Natural killer cell (primary cell): ENCODE measurements around the gene DMRTA2. TPM values are rescaled to one million over a fixed set of nuclear protein-coding genes. Genes with fewer than 3 reads are reported as not detected.

Experiments used
- ATAC-seq, 3 donors: fragments of 150-1000 bp in 2 of 3; fragments of 200-7000 bp in 1 of 3; cut with Tn5 transposase; 1 replicate in 1 of 3; 2 replicates in 2 of 3; pipeline ENCODE4 v1.10.0; 2021; ENCODE audit warnings: mild to moderate bottlenecking in 2 of 3, moderate library complexity in 2 of 3
- DNase-seq, 2 donors: peaks; one replicate each; pipeline versions ENCODE4 v3.0.0 to v3.0.0-alpha.2; 2013 to 2021; ENCODE audit warnings: mixed read lengths in 1 of 2
- H3K27ac ChIP-seq: one replicate; pipeline ENCODE4 v1.5.1; 2013; ENCODE audit warnings: mild to moderate bottlenecking, low read length
- H3K27me3 ChIP-seq: one replicate; pipeline ENCODE4 v1.6.1; 2013; ENCODE audit warnings: low read length; ENCODE audit not compliant: control insufficient read depth, insufficient read depth
- H3K36me3 ChIP-seq: one replicate; pipeline ENCODE4 v1.6.1; 2013; ENCODE audit warnings: low read length; ENCODE audit not compliant: control insufficient read depth, insufficient read depth
- H3K4me1 ChIP-seq: one replicate; pipeline ENCODE4 v1.6.1; 2013; ENCODE audit warnings: low read length; ENCODE audit not compliant: control insufficient read depth, insufficient read depth
- H3K4me3 ChIP-seq: one replicate; pipeline ENCODE4 v1.5.1; 2013; ENCODE audit warnings: low read length
- H3K9me3 ChIP-seq: one replicate; pipeline ENCODE4 v1.6.1; 2013; ENCODE audit warnings: low read length; ENCODE audit not compliant: control insufficient read depth, insufficient read depth
- H3K27ac Mint-ChIP-seq, 2 donors: one replicate each; pipeline ENCODE4 v1.8.0; 2022; ENCODE audit warnings: mild to moderate bottlenecking in 2 of 2, mixed read lengths in 2 of 2, moderate library complexity in 1 of 2
- H3K27me3 Mint-ChIP-seq, 2 donors: one replicate each; pipeline ENCODE4 v1.8.0; 2022; ENCODE audit warnings: low read depth in 2 of 2, mixed read lengths in 2 of 2
- H3K36me3 Mint-ChIP-seq: one replicate; pipeline ENCODE4 v1.8.0; 2022; ENCODE audit warnings: mixed read lengths
- H3K4me1 Mint-ChIP-seq, 2 donors: one replicate each; pipeline ENCODE4 v1.8.0; 2022; ENCODE audit warnings: mixed read lengths in 2 of 2
- H3K4me3 Mint-ChIP-seq: one replicate; pipeline ENCODE4 v1.8.0; 2022; ENCODE audit warnings: mild to moderate bottlenecking, moderate library complexity, mixed read lengths
- H3K9me3 Mint-ChIP-seq, 2 donors: one replicate each; pipeline ENCODE4 v1.8.0; 2022; ENCODE audit warnings: mixed read lengths in 2 of 2
- WGBS: methylation state at CpG from one replicate; pipeline ENCODE4 v1.1.7; 2013; ENCODE audit warnings: missing lambda C conversion rate; ENCODE audit not compliant: insufficient coverage; 5-methylcytosine and 5-hydroxymethylcytosine counted together
- intact Hi-C: fragments of 100-400 bp; cut with micrococcal nuclease; formaldehyde crosslinking; loops from one replicate; pipeline ENCODE4 v1.14.2; 2022
- total RNA-seq, 4 donors: library from RNA; stranded (reverse); fragments of 120-200 nt in 1 of 4; gene quantifications; one replicate each; pipeline versions ENCODE4 v1.2.3 to v1.2.4, GENCODE V29; 2013 to 2022
- TF ChIP-seq, protein P1 (sequence below): fragments of 200-600 bp; IDR thresholded peaks from one replicate; pipeline ENCODE4 v1.8.0; 2022; ENCODE audit warnings: antibody characterized with exemption

The DMRTA2 gene
- total RNA-seq, 3 donors from 2014 or later (not counting 1 experiment from before 2014, with no cell fraction given) = not detected

DNA sequence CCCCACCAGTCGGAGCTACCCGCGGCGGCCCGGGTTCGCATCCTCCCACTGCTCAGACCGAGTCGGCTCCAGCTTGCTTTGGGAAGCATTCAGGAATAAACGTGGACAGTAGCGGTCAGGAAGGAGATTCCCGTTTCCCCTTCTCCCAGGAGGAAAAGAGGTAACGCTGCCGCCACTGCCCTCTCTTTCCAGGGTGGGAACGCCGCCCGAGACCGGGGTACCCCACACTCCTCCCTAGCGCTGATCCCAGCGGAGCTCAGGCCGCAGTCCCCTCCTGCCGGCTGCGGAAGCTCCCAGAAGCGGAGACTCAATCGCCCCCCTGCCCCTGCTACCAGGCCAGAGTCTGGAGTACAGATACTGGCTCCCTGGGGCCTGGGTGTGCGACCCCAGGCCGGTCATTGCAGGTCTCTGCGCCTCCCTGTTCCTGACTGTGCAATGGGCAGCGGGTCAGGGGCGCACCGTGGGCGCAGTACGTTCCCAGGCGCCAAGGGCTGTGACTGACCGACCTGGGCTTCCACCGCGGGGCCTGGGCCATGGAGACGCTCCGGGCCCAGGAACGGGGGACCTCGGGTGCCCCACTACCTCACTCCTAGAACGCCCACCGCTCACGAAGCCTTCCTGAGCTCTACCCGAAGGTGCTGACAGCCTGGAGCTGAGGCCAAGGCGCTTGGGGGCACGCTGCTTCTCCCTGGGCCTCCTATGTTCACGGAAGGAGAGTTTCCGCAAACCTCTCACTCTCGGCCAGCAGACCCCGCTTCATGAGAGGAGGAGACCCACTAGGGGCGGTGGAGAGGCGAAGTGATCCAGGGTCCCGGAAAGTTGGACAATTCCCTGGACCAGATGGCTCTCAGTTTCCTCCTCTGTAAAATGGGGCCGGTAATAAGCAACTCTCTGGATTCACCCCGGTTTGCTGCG is 7.8 kb downstream of the DMRTA2 start:
- H3K27ac Mint-ChIP-seq = no peak overlapping the region
- H3K4me1 ChIP-seq = peaks cover 16% of the 10 kb centered on the region
- no peak overlapping the region for H3K4me3 Mint-ChIP-seq
- H3K9me3 ChIP-seq = no peaks in the 10 kb centered on the region
- no peak for ATAC-seq
- H3K4me1 Mint-ChIP-seq = peaks cover 15 to 23% of the 10 kb centered on the region in 2 donors
- no peaks in the 10 kb centered on the region for H3K36me3 ChIP-seq
- DNase-seq = no peak
- no peak overlapping the region for H3K27ac ChIP-seq
- H3K9me3 Mint-ChIP-seq = no peaks in the 10 kb centered on the region
- H3K27me3 ChIP-seq = peaks cover 47% of the 10 kb centered on the region
- WGBS = 9% methylated on average over 56 of the region's 56 CpGs
- peaks cover 66 to 78% of the 10 kb centered on the region in 2 donors for H3K27me3 Mint-ChIP-seq
- no peaks in the 10 kb centered on the region for H3K36me3 Mint-ChIP-seq
- intact Hi-C loops = no loop called here
- H3K4me3 ChIP-seq = no peak overlapping the region
- TF ChIP-seq, protein P1, sequence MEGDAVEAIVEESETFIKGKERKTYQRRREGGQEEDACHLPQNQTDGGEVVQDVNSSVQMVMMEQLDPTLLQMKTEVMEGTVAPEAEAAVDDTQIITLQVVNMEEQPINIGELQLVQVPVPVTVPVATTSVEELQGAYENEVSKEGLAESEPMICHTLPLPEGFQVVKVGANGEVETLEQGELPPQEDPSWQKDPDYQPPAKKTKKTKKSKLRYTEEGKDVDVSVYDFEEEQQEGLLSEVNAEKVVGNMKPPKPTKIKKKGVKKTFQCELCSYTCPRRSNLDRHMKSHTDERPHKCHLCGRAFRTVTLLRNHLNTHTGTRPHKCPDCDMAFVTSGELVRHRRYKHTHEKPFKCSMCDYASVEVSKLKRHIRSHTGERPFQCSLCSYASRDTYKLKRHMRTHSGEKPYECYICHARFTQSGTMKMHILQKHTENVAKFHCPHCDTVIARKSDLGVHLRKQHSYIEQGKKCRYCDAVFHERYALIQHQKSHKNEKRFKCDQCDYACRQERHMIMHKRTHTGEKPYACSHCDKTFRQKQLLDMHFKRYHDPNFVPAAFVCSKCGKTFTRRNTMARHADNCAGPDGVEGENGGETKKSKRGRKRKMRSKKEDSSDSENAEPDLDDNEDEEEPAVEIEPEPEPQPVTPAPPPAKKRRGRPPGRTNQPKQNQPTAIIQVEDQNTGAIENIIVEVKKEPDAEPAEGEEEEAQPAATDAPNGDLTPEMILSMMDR = no peak

DNA sequence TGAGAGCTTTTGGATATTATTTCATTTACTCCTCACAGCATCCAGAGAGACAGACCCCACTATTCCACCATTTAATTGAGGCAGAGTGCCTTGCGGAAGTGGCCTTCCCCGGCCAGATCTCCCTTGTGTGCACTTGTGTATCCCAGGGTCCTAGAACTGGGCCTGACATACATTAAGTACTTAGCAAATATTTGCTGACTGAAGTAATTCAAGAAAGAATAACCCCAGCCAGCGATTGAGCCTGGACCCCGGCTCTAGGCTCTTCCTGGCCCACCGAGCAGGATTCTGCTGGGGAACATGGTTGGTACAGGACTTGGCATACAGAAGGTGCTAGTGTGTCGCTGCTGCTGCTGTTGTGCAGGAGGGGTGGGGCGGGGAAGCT is 8.4 kb downstream of the DMRTA2 start:
- ATAC-seq (no peak), DNase-seq (no peak)
- Mint-ChIP-seq H3K4me1 (peaks cover 9 to 16% of the 10 kb centered on the region in 2 donors), H3K9me3 (no peaks in the 10 kb centered on the region), H3K4me3 (no peak overlapping the region), H3K27ac (no peak overlapping the region), H3K36me3 (no peaks in the 10 kb centered on the region), H3K27me3 (peaks cover 66 to 78% of the 10 kb centered on the region in 2 donors)
- H3K4me1 ChIP-seq = peaks cover 16% of the 10 kb centered on the region
- peaks cover 41% of the 10 kb centered on the region for H3K27me3 ChIP-seq
- 49% methylated on average over 7 of the region's 7 CpGs for WGBS
- intact Hi-C loops = no loop called here
- no peaks in the 10 kb centered on the region for H3K9me3 ChIP-seq
- H3K27ac ChIP-seq = no peak overlapping the region
- TF ChIP-seq, protein P1 = no peak
- H3K4me3 ChIP-seq = no peak overlapping the region
- no peaks in the 10 kb centered on the region for H3K36me3 ChIP-seq

DNA sequence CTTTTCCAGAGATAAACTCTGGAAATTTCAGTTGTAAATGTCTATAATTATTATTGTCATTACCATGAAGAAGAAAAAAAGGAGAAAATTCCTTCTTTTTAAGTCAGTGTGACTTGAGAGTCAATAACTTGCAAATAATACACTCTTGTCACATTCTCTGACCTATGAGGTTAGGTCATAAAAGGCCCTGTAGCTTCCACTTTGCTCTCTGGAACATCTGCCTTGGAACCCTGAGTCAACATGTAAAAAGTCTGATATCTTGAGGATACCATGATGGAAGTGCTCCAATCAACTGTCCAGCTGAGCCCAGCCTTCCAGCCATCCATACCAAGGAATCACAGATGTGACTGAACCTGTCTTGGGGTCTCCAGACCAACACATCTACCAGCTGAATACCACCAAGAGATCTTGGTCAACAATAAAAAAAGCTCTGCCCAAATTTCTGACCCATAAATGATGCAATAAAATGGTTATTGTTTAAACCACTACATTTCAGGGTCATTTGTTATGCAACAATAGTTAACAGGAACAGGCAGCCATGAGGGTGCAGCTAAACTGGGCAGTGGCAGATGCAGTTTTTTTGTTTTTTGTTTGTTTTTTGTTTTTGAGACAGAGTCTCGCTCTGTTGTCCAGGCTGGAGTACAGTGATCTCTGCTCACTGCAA is 10.3 kb downstream of the DMRTA2 start:
- TF ChIP-seq, protein P1 = no peak
- Mint-ChIP-seq H3K27ac (no peak overlapping the region), H3K9me3 (no peaks in the 10 kb centered on the region), H3K27me3 (peaks cover 59 to 78% of the 10 kb centered on the region in 2 donors), H3K4me3 (no peak overlapping the region), H3K36me3 (no peaks in the 10 kb centered on the region), H3K4me1 (peaks cover 6 to 7% of the 10 kb centered on the region in 2 donors)
- WGBS = 100% methylated on average over 1 of the region's 1 CpG
- Histone ChIP-seq H3K9me3 (no peaks in the 10 kb centered on the region), H3K27ac (no peak overlapping the region), H3K4me1 (peaks cover 4% of the 10 kb centered on the region), H3K36me3 (no peaks in the 10 kb centered on the region), H3K4me3 (no peak overlapping the region), H3K27me3 (peaks cover 32% of the 10 kb centered on the region)
- intact Hi-C loops = no loop called here
- DNase-seq (no peak), ATAC-seq (no peak)
